ENCODE data around the gene PTCD3. TPM values are rescaled to one million over a fixed set of nuclear protein-coding genes. Genes with fewer than 3 reads are reported as not detected.
A peak's percentile ranks its signal among the peaks of the same experiment; 100 is the strongest.

Gene PTCD3
- total RNA-seq, 1 donor from 2014 or later = 123 TPM

DNA sequence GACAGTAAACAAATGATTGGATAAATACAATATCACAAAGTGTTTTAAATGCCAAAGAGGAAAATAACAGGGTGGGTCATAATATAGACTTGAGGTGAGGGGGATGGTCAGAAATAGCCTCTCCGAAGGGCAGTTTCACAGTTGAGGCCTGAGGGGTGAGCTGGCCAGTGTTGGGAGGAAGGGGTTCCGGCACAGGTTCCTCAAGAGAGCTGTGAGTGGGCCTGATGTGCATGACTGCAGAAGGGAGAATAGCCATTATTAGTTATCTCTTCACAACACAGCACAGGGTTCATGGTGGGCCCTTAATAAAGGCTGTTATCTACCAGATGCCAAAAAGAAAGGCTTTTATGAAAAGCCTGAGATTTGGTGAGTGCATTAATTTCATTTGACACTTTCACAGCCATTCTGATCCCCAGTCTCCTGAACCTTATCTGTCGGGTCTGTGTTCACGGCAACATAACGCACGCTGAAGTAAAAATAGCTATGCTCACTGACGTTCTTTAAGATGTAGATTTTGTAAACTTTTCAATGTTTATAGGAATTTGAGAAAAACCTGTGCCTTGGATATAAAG is 39.9 kb upstream of the PTCD3 start:
- H3K4me1 ChIP-seq = peaks cover 0 to 16% of the 10 kb centered on the region in 2 donors
- TF ChIP-seq, protein P1, sequence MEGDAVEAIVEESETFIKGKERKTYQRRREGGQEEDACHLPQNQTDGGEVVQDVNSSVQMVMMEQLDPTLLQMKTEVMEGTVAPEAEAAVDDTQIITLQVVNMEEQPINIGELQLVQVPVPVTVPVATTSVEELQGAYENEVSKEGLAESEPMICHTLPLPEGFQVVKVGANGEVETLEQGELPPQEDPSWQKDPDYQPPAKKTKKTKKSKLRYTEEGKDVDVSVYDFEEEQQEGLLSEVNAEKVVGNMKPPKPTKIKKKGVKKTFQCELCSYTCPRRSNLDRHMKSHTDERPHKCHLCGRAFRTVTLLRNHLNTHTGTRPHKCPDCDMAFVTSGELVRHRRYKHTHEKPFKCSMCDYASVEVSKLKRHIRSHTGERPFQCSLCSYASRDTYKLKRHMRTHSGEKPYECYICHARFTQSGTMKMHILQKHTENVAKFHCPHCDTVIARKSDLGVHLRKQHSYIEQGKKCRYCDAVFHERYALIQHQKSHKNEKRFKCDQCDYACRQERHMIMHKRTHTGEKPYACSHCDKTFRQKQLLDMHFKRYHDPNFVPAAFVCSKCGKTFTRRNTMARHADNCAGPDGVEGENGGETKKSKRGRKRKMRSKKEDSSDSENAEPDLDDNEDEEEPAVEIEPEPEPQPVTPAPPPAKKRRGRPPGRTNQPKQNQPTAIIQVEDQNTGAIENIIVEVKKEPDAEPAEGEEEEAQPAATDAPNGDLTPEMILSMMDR (IDR thresholded peaks at IDR 0.05) = no peak
- peak in 1 of 2 donors; percentile 51 for DNase-seq (ENCODE audit: low spot score in 2 of 2)
- H3K4me3 ChIP-seq = no peak overlapping the region
- H3K27ac ChIP-seq = peak overlapping the region; percentile 48 to 58
- H3K9me3 ChIP-seq = peaks cover 0 to 12% of the 10 kb centered on the region in 2 donors
- H3K27me3 ChIP-seq = no peaks in the 10 kb centered on the region
- H3K36me3 ChIP-seq = peaks cover 15 to 34% of the 10 kb centered on the region in 2 donors
- intact Hi-C loops (cut with DNase I) = no loop called here

DNA sequence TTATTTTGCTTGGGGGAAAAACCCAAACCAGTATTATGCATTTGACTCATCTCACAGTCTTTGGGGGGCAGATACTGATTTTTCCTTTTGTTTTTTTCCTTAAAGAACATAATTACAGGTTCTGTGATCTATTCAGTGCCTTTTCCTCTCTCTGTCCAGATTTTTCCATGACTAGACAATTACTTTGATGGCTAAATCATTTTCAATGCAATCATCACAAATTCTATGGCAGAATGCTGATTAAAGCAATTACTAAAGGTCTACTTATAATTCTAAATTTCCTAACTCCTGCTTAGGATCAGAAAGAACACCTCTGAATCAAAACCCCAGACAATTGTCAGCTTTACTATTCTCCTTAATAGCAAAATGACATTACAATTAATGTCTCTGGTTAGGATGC is 39.1 kb upstream of the PTCD3 start:
- no peak overlapping the region for H3K4me3 ChIP-seq
- no peak overlapping the region for H3K27ac ChIP-seq
- H3K9me3 ChIP-seq = peaks cover 0 to 12% of the 10 kb centered on the region in 2 donors
- TF ChIP-seq, protein P1 (IDR thresholded peaks at IDR 0.05) = no peak
- DNase-seq (ENCODE audit: low spot score in 2 of 2) = no peak
- H3K27me3 ChIP-seq = no peaks in the 10 kb centered on the region
- H3K36me3 ChIP-seq = peaks cover 15 to 34% of the 10 kb centered on the region in 2 donors
- H3K4me1 ChIP-seq = peaks cover 1 to 12% of the 10 kb centered on the region in 2 donors
- intact Hi-C loops (cut with DNase I) = no loop called here

DNA sequence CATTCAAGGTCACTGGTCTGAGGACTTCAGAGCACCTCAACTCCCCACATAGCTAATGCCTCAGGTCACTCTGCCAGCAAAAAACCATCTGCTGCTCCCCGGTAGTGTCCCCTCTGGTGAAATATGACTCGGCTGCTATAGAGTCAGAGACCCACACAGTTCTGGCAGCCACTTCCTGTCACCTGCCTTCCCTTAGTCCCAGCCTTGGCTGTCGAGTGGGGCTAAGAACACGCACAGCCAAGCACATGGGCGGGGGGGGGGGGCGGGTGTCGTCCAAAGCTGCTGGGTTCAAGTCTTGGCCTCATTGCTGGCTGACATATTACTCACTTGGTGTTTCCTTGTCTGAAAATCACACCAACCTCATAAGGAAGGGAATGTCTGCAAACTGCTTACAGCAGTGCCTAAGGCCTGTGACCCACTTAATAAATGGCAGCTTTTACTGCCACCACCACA is 37.9 kb upstream of the PTCD3 start:
- TF ChIP-seq, protein P1 (IDR thresholded peaks at IDR 0.05) = no peak
- Histone ChIP-seq H3K27ac (no peak overlapping the region), H3K27me3 (no peaks in the 10 kb centered on the region), H3K4me1 (peaks cover 8 to 23% of the 10 kb centered on the region in 2 donors), H3K36me3 (peaks cover 15 to 34% of the 10 kb centered on the region in 2 donors), H3K9me3 (peaks cover 0 to 5% of the 10 kb centered on the region in 2 donors), H3K4me3 (no peak overlapping the region)
- DNase-seq (ENCODE audit: low spot score in 2 of 2) = no peak
- intact Hi-C loops (cut with DNase I) = no loop called here

DNA sequence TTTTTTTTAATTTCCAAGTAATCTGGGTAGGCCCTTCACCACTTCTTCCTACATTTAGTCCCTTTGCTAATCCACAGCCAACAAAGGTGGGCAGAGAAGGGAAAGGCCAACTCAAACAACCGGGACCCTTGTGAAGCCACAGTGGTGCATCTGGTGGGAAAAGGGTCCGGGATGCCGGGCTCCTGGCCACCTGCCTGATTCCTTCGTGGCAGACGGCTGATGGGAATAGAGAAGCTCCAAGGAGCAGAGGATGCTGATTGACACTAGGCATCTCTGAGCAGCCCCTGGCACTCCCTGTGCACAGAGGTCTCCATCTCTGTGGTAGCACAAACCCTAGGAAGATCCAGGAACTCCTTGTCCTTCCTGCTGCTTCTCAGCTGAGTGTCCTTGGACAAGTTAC is 37.4 kb upstream of the PTCD3 start:
- Histone ChIP-seq H3K4me1 (peaks cover 8 to 23% of the 10 kb centered on the region in 2 donors), H3K36me3 (peaks cover 17 to 37% of the 10 kb centered on the region in 2 donors), H3K9me3 (peaks cover 0 to under 1% of the 10 kb centered on the region in 2 donors), H3K4me3 (no peak overlapping the region), H3K27me3 (no peaks in the 10 kb centered on the region), H3K27ac (no peak overlapping the region)
- intact Hi-C loops (cut with DNase I) = no loop called here
- TF ChIP-seq, protein P1 (IDR thresholded peaks at IDR 0.05) = no peak
- no peak for DNase-seq (ENCODE audit: low spot score in 2 of 2)

DNA sequence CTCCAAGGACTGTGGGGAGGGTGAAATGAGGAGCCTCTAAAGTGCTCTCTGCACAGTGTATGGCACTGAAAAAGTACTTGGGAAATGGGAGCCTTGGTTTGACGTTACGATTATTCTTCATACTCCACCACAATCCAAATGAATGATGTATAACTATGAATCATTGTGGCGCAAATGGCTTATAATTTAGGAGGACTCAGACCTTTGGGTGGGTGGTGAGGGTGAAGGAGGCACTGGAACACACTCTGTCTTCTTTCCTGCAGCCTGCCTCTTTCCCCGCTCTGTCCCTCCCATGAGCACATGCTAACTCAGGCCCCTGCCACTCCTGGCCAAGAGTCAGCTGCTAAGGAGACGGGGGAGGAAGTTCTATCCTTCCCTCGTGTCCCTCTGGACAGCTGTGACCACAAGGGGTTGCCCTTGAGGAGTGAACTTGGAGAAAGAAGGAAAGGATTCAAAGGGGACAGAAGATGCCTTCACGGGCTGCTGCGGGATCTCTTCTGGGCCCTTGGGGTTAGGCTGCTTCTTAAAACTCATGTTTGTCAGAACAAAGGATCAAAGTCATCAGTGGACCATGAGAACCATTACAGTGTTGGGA is 36.8 kb upstream of the PTCD3 start:
- H3K9me3 ChIP-seq = no peaks in the 10 kb centered on the region
- H3K27me3 ChIP-seq = no peaks in the 10 kb centered on the region
- intact Hi-C loops (cut with DNase I) = no loop called here
- H3K36me3 ChIP-seq = peaks cover 21 to 38% of the 10 kb centered on the region in 2 donors
- no peak overlapping the region for H3K27ac ChIP-seq
- H3K4me1 ChIP-seq = peaks cover 8 to 23% of the 10 kb centered on the region in 2 donors
- no peak overlapping the region for H3K4me3 ChIP-seq
- DNase-seq (ENCODE audit: low spot score in 2 of 2) = no peak
- TF ChIP-seq, protein P1 (IDR thresholded peaks at IDR 0.05) = no peak
